Skin of body (tissue), 2 donors: ENCODE results near the gene SLIRP. TPM values are rescaled to one million over a fixed set of nuclear protein-coding genes. Genes with fewer than 3 reads are reported as not detected.
"Not testable (repeated sequence)": the region's sequence is repeated elsewhere in the genome, so short reads cannot be mapped to it uniquely, and the experiment has no call there.

Experiments used
- DNase-seq: peaks from one replicate; lab custom pipeline; 2025; lab: John Stamatoyannopoulos, UW
- total RNA-seq: library from RNA; depleted of rRNA; stranded (reverse); fragments of >200 nt; gene quantifications from one replicate; pipeline ENCODE4 v1.2.3, GENCODE V29; 2014

SLIRP gene
- total RNA-seq, result 53.2 TPM

DNA sequence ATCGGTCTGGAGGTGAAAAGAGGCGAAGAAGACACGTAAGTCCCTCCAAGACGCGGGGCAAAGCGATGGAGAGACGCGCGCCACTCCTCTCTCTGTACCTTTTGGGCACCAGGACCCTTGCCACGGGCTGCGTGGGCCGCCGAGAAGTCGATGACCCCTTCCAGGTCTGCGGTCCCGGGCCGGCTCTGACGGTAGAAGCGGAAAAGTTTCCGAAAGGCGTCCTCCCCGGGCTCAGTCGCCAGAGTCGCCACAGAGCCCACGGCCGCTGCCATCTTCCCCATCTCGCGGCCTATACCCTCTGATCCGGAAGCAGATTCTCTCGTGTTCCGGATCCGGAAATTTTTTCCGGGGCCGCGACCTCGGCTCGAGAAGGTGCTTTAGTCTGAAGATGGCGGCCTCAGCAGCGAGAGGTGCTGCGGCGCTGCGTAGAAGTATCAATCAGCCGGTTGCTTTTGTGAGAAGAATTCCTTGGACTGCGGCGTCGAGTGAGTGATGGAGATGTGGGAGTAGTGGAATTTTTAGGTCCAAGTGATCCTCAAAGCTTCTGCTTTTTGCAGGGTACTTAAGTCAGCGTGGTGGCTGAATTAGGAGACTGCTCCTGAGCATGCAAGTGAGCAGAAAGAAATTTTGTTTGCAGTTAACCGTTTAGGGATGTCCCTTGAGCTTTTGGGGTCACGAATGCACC, at the start of gene SLIRP, which contains the start of gene ALKBH1:
Gene SLIRP, plus strand, starts transcription at position 380 of the 685 bp plus-strand sequence. Its CDS starts 9 bp downstream, at position 389.
Gene ALKBH1, minus strand, starts transcription at position 300 of the 685 bp plus-strand sequence. Its CDS starts 19 bp downstream, at position 281.
- DNase-seq, result peak; percentile 71

- DNase-seq, result no peak
These were observed 48.1 kb upstream of the SLIRP start for GRCh38 chr14:77659831-77660230.

- no peak for DNase-seq
These were observed 47.1 kb upstream of the SLIRP start for GRCh38 chr14:77660754-77661153.

DNA sequence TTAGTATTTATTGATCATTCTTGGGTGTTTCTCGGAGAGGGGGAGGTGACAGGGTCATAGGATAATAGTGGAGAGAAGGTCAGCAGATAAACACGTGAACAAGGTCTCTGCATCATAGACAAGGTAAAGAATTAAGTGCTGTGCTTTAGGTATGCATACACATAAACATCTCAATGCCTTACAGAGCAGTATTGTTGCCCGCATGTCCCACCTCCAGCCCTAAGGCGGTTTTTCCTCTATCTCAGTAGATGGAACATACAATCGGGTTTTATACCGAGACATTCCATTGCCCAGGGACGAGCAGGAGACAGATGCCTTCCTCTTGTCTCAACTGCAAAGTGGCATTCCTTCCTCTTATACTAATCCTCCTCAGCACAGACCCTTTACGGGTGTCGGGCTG, 46.3 kb upstream of the SLIRP start:
- DNase-seq, result not testable (repeated sequence)

- DNase-seq, result peak; percentile 47
These were observed 44.6 kb upstream of the SLIRP start for GRCh38 chr14:77663293-77663692.

GRCh38 chr14:77667331-77667730, 40.6 kb upstream of the SLIRP start:
- DNase-seq, result no peak

- DNase-seq, result no peak
These were observed 34.7 kb upstream of the SLIRP start for GRCh38 chr14:77673193-77673592.

- no peak for DNase-seq
These were observed 33.0 kb upstream of the SLIRP start for GRCh38 chr14:77674931-77675330.

DNA sequence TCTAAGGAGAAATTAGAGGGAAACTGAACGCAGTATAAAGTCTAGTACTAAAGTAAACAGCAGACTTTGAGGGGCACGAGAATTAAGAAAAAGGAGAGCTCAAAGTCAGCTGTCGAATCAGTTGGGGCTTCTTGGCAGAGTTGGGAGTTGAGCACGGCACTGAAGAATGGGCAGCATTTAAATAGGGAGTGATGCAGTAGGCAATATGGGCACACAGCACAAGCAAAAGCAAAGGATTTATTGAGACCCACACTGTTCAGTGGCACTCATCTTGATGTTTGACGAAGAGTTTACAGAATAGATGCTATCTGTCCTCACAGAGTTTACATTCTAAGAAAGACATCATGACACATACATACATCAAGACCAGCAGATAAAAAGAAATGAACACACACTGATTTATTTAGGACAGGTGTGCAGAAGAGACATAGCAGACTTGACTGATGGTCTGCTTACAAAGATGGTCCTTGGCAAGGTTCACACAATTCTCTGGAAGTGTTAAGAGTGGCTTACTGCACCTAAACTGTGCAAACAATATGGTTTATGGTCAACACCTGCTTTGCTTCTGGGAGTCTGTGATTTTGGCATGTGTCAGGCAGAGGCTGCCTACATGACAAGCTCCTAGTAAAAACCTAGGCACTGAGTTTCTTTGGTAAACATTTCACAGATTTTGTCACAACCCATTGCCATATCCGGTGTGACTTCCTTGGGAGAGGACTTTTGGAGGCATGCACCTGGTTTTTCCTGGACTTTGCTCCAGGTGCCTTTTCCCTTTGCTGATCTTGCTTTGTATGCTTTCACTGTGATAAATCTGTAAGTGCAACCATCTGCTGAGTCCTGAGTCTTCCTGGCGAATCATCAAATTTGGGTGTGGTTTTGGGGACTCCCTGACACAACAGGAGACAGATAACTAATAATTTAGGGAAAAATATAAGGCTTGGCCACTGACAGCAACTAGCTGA, 26.4 kb upstream of the SLIRP start:
- no peak for DNase-seq

- DNase-seq, result no peak
These were observed 25.7 kb upstream of the SLIRP start for GRCh38 chr14:77682158-77682553.

DNA sequence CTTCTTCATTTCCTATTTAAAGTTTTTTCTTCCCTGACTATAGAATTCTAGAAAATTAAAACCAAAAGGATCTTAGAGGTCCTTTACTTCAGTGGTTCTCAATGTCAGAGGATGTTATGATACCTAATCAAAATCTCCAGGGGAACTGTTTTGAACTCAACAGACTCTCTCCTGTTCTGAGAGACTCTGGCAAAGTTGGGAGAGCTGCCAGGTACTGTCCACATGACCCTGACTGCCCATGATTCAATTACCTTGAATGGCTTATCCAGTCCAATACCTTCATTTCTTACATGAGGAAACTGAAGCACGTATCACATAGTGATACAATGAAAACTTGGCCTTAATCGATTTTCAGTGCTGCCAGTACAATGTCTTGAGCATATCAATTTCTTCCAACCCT, 16.6 kb upstream of the SLIRP start:
- DNase-seq, result no peak

DNA sequence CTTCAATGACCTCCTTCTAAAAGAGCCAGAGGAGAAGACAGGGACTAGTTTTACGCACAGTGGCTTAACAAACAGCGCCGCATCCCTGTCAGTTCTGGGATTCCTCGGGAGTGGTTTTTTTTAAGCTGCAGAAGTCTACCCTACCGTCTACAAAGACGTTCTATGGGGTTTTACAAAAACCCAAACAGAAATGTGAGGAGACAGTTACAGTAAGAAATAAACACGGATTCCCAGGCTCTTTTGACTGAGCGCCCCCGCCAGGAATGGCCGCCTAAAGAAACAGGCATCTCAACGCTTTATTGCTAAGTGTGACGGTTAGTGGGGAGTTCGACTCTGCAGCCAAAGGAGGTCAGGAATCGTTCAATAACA, 564 bp upstream of the SLIRP start:
- DNase-seq, result peak; percentile 7

DNA sequence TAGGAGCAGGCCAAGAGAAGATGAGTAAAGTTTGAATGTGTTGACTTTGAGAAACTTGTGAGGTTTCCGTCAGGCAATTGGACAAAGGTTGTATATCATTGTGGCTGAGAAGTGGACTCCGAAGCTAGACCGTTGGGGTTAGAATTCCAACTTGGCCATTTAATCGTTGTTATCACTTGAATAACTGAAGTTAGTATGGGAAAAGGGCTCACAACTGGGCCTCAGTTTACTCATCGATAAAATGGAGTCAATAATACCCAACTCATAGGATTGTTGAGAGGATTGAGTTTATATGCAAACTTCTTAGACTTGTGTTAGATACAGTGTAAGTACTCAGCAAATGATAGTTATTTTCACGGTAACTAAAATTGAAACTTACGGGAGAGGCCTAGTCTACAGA, 846 bp downstream of the SLIRP start:
- DNase-seq, result no peak

DNA sequence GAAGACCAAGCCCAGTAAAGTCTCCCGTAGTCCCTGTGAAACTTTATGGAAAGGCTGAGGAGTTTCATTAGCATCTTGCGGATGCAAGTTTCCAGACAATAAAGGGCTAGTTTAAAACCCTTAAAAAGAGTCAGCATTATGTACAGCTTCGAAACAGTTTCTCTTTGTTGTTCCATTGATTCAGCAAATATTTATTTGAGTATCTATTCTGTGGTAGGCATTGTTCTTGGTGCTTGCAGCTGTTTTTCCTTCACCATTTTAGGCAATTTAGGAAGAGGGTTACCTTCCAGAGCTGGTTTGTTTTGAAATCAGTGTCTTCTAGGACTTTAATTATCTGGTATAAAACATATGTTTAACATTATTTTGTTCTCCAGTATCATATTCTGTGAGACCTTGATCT, 1.5 kb downstream of the SLIRP start:
- DNase-seq, result no peak

GRCh38 chr14:77710364-77710763, 2.5 kb downstream of the SLIRP start:
- no peak for DNase-seq

DNA sequence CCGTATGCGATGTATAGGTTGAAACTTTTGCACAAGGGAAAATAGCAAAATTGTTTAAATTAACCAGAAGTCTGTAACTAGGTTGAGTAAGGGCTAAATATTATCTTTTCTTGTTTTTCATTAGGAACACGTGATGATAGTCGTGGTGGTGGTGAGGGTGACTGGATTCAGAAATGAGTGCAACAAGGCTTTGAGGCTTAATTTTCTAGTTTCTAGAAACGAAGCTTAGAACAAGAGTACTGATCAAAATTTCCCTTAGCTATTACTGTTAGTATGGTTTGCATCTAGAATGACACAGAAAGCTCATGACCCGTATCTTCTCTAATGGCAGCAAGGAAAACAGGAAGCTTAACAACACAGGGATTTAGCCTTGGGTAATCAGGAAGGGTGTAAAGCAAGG, 7.0 kb downstream of the SLIRP start:
- no peak for DNase-seq

- DNase-seq, result no peak
These were observed 9.9 kb downstream of the SLIRP start for GRCh38 chr14:77717608-77718305.

DNA sequence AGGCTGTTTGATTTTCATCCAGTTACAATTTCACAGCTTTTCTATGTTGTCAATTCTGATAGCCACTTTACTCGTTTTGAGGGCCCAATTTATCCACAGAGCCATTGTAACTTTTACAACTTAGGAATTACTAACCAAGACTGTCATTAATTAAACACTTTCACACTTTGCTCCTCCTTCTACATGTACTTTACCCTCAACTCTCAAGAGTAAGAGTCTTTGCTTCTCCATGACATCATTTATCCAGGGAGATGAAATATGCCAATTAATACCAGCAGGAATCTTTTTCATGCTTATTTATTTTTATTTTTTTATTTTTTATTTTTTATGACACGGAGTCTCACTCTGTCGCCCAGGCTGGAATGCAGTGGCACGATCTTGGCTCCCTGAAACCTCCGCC, 13.5 kb downstream of the SLIRP start:
- DNase-seq, result no peak

DNA sequence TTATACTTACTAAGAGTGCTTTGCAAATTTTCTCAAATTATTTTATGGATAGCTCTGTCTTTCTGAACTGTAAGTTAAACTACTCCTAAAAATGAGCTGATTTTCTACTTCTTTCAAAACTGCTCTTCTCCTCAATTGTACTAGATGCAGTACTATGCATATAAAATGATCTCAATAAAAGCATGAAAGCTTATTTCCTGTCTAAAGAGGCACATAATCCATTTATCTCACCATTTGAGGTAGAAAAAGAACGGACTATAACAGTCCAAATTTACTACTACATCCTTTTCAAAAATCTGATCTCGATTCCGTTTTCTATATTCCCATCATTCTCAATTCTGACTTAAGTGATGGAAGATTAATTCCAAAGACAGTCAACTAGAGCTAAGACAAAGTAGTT, 14.4 kb downstream of the SLIRP start:
- DNase-seq, result no peak

DNA sequence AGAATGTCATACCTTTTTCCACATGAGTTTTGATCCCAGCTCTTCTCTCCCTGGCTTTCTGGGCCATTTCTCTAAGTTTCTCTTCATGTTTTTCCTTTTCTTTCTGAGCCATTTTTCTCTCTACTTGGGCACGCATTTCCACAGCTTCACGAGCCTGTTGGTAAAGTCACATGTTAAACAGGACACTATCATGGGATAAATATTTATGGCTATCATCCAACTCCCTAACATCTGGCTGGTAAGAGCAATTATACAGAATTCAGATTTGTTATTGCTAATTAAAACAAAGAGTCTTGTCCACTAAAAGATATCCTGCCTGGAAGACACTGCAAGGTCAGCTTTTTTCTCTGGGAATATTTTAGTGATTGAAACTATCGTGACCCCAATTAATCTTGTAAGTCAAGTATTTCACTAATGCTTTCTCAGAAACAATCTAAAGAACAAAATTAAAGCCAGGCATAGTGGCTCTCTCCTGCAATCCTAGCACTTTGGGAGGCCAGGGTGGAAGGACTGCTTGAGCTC, 23.1 kb downstream of the SLIRP start:
- no peak for DNase-seq

- no peak for DNase-seq
These were observed 30.8 kb downstream of the SLIRP start for GRCh38 chr14:77738559-77739250.
